ENCODE data around the gene GATAD2B.

Gene GATAD2B

GRCh38 chr1:153857505-153857904, 65.3 kb downstream of the GATAD2B start:
- H2AFZ ChIP-seq (ENCODE audit: low read length): no peak overlapping the region
- no peak overlapping the region for H3K4me3 ChIP-seq (ENCODE audit: low read length, poor library complexity, severe bottlenecking)
- no peak overlapping the region for H3K4me2 ChIP-seq (ENCODE audit: low read depth, low read length, poor library complexity, severe bottlenecking)
- no peaks in the 10 kb centered on the region for H3K4me1 ChIP-seq (ENCODE audit: insufficient read depth, low read length, poor library complexity, severe bottlenecking)
- peaks cover 52% of the 10 kb centered on the region for H4K20me1 ChIP-seq (ENCODE audit: insufficient read depth, low read length, poor library complexity, severe bottlenecking)
- no peaks in the 10 kb centered on the region for H3F3A ChIP-seq (ENCODE audit: low read depth)
- H3K79me2 ChIP-seq (ENCODE audit: insufficient read depth, low read length): peaks cover 75% of the 10 kb centered on the region
- TF ChIP-seq EZH2phosphoT487 (IDR thresholded peaks at IDR 0.05; ENCODE audit: borderline replicate concordance) (no peak), CTCF (conservative IDR thresholded peaks at IDR 0.05; ENCODE audit: low read length) (no peak)
- H3K9me2 ChIP-seq (replicated peaks; ENCODE audit: low read depth, low read length): no peaks in the 10 kb centered on the region
- no peak overlapping the region for H3K9ac ChIP-seq (ENCODE audit: low read depth, low read length, poor library complexity, severe bottlenecking)
- H3K27me3 ChIP-seq (ENCODE audit: insufficient read depth, low read length, poor library complexity, severe bottlenecking): no peaks in the 10 kb centered on the region
- no peaks in the 10 kb centered on the region for H3K9me3 ChIP-seq (ENCODE audit: insufficient read depth, low read depth, low read length)
- peaks cover 24% of the 10 kb centered on the region for H3K36me3 ChIP-seq (ENCODE audit: insufficient read depth, low read length)

- Histone ChIP-seq H3K9me2 (replicated peaks; ENCODE audit: low read depth, low read length) (no peaks in the 10 kb centered on the region), H3K9me3 (ENCODE audit: insufficient read depth, low read depth, low read length) (no peaks in the 10 kb centered on the region), H3K4me2 (ENCODE audit: low read depth, low read length, poor library complexity, severe bottlenecking) (no peak overlapping the region), H3K9ac (ENCODE audit: low read depth, low read length, poor library complexity, severe bottlenecking) (no peak overlapping the region), H3F3A (ENCODE audit: low read depth) (no peaks in the 10 kb centered on the region), H3K4me1 (ENCODE audit: insufficient read depth, low read length, poor library complexity, severe bottlenecking) (no peaks in the 10 kb centered on the region), H4K20me1 (ENCODE audit: insufficient read depth, low read length, poor library complexity, severe bottlenecking) (peaks cover 45% of the 10 kb centered on the region), H3K27me3 (ENCODE audit: insufficient read depth, low read length, poor library complexity, severe bottlenecking) (no peaks in the 10 kb centered on the region), H3K36me3 (ENCODE audit: insufficient read depth, low read length) (peaks cover 31% of the 10 kb centered on the region), H3K4me3 (ENCODE audit: low read length, poor library complexity, severe bottlenecking) (no peak overlapping the region), H2AFZ (ENCODE audit: low read length) (no peak overlapping the region), H3K79me2 (ENCODE audit: insufficient read depth, low read length) (peaks cover 77% of the 10 kb centered on the region)
- TF ChIP-seq CTCF (conservative IDR thresholded peaks at IDR 0.05; ENCODE audit: low read length) (no peak), EZH2phosphoT487 (IDR thresholded peaks at IDR 0.05; ENCODE audit: borderline replicate concordance) (no peak)
Observed at GRCh38 chr1:153856763-153857162, 66.0 kb downstream of the GATAD2B start.

DNA sequence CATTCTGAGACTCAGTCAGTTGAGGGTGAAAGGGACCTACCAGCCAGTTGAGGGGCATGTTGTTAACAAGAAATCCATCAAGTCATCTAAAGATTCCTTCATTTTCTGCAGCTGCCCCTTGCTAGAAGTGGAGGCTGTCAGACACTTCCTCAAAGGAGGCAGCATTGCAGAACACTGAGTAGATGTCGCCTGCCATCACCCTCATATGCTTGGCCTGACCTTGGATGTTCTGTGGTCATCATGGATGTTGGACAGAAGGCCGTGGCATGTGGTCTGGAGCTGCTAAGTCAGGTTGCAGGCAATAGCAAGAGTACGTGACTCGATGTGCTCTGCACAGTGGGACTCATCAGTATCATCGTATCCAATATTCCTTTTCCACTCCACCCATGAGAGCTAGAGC, 70.6 kb downstream of the GATAD2B start:
- Histone ChIP-seq H3K9me2 (replicated peaks; ENCODE audit: low read depth, low read length) (no peaks in the 10 kb centered on the region), H3K36me3 (ENCODE audit: insufficient read depth, low read length) (peaks cover 31% of the 10 kb centered on the region), H4K20me1 (ENCODE audit: insufficient read depth, low read length, poor library complexity, severe bottlenecking) (peaks cover 42% of the 10 kb centered on the region), H3K9me3 (ENCODE audit: insufficient read depth, low read depth, low read length) (no peaks in the 10 kb centered on the region), H3K79me2 (ENCODE audit: insufficient read depth, low read length) (peaks cover 61% of the 10 kb centered on the region), H3F3A (ENCODE audit: low read depth) (no peaks in the 10 kb centered on the region), H3K27me3 (ENCODE audit: insufficient read depth, low read length, poor library complexity, severe bottlenecking) (no peaks in the 10 kb centered on the region), H2AFZ (ENCODE audit: low read length) (no peak overlapping the region), H3K4me1 (ENCODE audit: insufficient read depth, low read length, poor library complexity, severe bottlenecking) (no peaks in the 10 kb centered on the region), H3K4me3 (ENCODE audit: low read length, poor library complexity, severe bottlenecking) (no peak overlapping the region), H3K9ac (ENCODE audit: low read depth, low read length, poor library complexity, severe bottlenecking) (no peak overlapping the region), H3K4me2 (ENCODE audit: low read depth, low read length, poor library complexity, severe bottlenecking) (no peak overlapping the region)
- TF ChIP-seq EZH2phosphoT487 (IDR thresholded peaks at IDR 0.05; ENCODE audit: borderline replicate concordance) (no peak), CTCF (conservative IDR thresholded peaks at IDR 0.05; ENCODE audit: low read length) (no peak)

Measured in Loucy (cell line).